ENCODE results near the gene COX8C. TPM values are rescaled to one million over a fixed set of nuclear protein-coding genes. Genes with fewer than 3 reads are reported as not detected.
"Not testable (repeated sequence)": the region's sequence is repeated elsewhere in the genome, so short reads cannot be mapped to it uniquely, and the experiment has no call there.

Gene COX8C
- total RNA-seq, 1 experiment from 2014 or later = not detected

DNA sequence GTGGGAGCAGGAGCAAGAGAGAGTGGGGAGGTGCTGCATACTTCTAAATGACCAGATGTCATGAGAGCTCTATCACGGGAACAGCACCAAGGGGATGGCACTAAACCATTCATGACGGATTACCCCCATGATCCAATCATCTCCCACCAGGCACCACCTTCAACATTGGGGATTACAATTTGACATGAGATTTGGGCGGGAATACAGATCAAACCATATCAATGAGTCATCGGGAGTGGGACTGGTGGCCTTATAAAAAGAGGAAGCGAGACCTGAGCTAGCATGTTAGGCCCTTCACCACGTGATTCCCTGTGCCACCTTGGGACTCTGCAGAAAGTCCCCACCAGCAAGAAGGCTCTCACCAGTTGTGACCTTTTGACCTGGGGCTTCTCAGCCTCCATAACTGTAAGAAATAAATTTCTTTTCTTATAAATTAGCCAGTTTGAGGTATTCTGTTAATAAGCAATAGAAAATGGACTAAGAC is 28.7 kb downstream of the COX8C start:
- intact Hi-C loops (cut with micrococcal nuclease; ENCODE audit: unreplicated experiment) = no loop called here
- BruUV-seq (replicated peaks) = no TSS peak

DNA sequence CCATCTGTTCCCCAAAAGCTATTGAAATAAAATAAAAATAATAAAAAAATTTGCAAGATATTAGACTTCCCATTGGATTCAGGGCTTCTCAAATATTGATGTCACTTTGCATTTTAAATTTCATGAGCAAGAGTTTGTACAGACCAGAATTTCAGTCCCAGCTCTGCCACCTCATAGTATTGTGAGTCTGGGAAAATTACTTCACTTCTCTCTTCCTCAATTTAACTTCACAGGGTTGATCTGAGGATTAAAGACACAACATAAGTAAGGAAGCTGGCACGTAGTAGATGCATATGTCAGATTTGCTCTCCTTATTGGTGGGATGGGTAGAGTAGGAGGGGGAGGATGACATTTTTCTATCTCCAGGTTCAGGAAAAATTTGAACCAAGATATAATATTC is 32.8 kb downstream of the COX8C start:
- intact Hi-C loops (cut with micrococcal nuclease; ENCODE audit: unreplicated experiment) = no loop called here
- Histone ChIP-seq H3K9me3 (ENCODE audit: low read depth, low read length, poor library complexity, severe bottlenecking) (no peaks in the 10 kb centered on the region), H3K4me3 (ENCODE audit: low read depth, low read length, poor library complexity, severe bottlenecking) (no peak overlapping the region), H3K36me3 (ENCODE audit: insufficient read depth, low read length, poor library complexity, severe bottlenecking) (no peaks in the 10 kb centered on the region), H3K27ac (ENCODE audit: low read depth, low read length, poor library complexity, severe bottlenecking) (no peak overlapping the region), H3K4me1 (ENCODE audit: insufficient read depth, low read length, poor library complexity, severe bottlenecking) (no peaks in the 10 kb centered on the region), H3K27me3 (replicated peaks; ENCODE audit: insufficient read depth, low read depth, low read length, poor library complexity) (peaks cover 31% of the 10 kb centered on the region)
- BruUV-seq (replicated peaks) = no TSS peak
- no peak for DNase-seq (ENCODE audit: low spot score)
- CTCF ChIA-PET = no interaction called here
- TF ChIP-seq EZH2 (IDR thresholded peaks at IDR 0.05; ENCODE audit: borderline replicate concordance, low read depth, low read length, poor library complexity, severe bottlenecking) = no peak
- TF ChIP-seq, protein P1, sequence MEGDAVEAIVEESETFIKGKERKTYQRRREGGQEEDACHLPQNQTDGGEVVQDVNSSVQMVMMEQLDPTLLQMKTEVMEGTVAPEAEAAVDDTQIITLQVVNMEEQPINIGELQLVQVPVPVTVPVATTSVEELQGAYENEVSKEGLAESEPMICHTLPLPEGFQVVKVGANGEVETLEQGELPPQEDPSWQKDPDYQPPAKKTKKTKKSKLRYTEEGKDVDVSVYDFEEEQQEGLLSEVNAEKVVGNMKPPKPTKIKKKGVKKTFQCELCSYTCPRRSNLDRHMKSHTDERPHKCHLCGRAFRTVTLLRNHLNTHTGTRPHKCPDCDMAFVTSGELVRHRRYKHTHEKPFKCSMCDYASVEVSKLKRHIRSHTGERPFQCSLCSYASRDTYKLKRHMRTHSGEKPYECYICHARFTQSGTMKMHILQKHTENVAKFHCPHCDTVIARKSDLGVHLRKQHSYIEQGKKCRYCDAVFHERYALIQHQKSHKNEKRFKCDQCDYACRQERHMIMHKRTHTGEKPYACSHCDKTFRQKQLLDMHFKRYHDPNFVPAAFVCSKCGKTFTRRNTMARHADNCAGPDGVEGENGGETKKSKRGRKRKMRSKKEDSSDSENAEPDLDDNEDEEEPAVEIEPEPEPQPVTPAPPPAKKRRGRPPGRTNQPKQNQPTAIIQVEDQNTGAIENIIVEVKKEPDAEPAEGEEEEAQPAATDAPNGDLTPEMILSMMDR (conservative IDR thresholded peaks at IDR 0.05; ENCODE audit: low read depth, low read length) = no peak
- POLR2A ChIA-PET (ENCODE audit: low non-redundant PET) = no interaction called here

More for the DNA sequence above, 28.7 kb downstream of the COX8C start:
- ChIA-PET POLR2A (ENCODE audit: low non-redundant PET) (no interaction called here), CTCF (no interaction called here)
- Histone ChIP-seq H3K27ac (ENCODE audit: low read depth, low read length, poor library complexity, severe bottlenecking) (no peak overlapping the region), H3K4me3 (ENCODE audit: low read depth, low read length, poor library complexity, severe bottlenecking) (no peak overlapping the region), H3K4me1 (ENCODE audit: insufficient read depth, low read length, poor library complexity, severe bottlenecking) (no peaks in the 10 kb centered on the region), H3K36me3 (ENCODE audit: insufficient read depth, low read length, poor library complexity, severe bottlenecking) (no peaks in the 10 kb centered on the region), H3K27me3 (replicated peaks; ENCODE audit: insufficient read depth, low read depth, low read length, poor library complexity) (peaks cover 18% of the 10 kb centered on the region), H3K9me3 (ENCODE audit: low read depth, low read length, poor library complexity, severe bottlenecking) (no peaks in the 10 kb centered on the region)
- TF ChIP-seq, protein P1 (conservative IDR thresholded peaks at IDR 0.05; ENCODE audit: low read depth, low read length) = no peak
- TF ChIP-seq EZH2 (IDR thresholded peaks at IDR 0.05; ENCODE audit: borderline replicate concordance, low read depth, low read length, poor library complexity, severe bottlenecking) = no peak
- no peak for DNase-seq (ENCODE audit: low spot score)

DNA sequence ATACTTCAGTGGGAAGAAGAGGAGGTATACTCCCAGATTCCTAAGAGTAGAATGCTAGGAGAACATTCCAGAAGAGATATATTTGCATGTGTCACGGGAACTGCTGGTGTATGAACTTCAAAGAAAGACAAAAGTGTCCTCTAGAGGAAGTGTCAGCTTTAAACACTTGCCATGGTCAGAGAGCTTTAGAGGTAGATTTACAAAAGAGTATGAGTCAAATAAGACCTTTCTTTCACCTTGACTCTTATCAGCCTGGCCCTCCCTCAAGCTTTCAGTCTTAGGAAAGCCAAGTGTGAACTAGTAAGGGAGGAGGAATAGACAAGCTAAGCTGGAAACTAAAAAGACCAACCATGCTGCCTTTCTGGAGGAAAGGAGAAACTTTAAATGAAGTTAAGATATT is 34.7 kb downstream of the COX8C start:
- no peak overlapping the region for H3K4me3 ChIP-seq (ENCODE audit: low read depth, low read length, poor library complexity, severe bottlenecking)
- H3K36me3 ChIP-seq (ENCODE audit: insufficient read depth, low read length, poor library complexity, severe bottlenecking) = no peaks in the 10 kb centered on the region
- H3K4me1 ChIP-seq (ENCODE audit: insufficient read depth, low read length, poor library complexity, severe bottlenecking) = no peaks in the 10 kb centered on the region
- H3K27ac ChIP-seq (ENCODE audit: low read depth, low read length, poor library complexity, severe bottlenecking) = no peak overlapping the region
- no TSS peak for BruUV-seq (replicated peaks)
- CTCF ChIA-PET = no interaction called here
- POLR2A ChIA-PET (ENCODE audit: low non-redundant PET) = no interaction called here
- DNase-seq (ENCODE audit: low spot score) = no peak
- no peaks in the 10 kb centered on the region for H3K9me3 ChIP-seq (ENCODE audit: low read depth, low read length, poor library complexity, severe bottlenecking)
- intact Hi-C loops (cut with micrococcal nuclease; ENCODE audit: unreplicated experiment) = no loop called here
- peaks cover 31% of the 10 kb centered on the region for H3K27me3 ChIP-seq (replicated peaks; ENCODE audit: insufficient read depth, low read depth, low read length, poor library complexity)
- TF ChIP-seq, protein P1 (conservative IDR thresholded peaks at IDR 0.05; ENCODE audit: low read depth, low read length) = no peak
- TF ChIP-seq EZH2 (IDR thresholded peaks at IDR 0.05; ENCODE audit: borderline replicate concordance, low read depth, low read length, poor library complexity, severe bottlenecking) = no peak

DNA sequence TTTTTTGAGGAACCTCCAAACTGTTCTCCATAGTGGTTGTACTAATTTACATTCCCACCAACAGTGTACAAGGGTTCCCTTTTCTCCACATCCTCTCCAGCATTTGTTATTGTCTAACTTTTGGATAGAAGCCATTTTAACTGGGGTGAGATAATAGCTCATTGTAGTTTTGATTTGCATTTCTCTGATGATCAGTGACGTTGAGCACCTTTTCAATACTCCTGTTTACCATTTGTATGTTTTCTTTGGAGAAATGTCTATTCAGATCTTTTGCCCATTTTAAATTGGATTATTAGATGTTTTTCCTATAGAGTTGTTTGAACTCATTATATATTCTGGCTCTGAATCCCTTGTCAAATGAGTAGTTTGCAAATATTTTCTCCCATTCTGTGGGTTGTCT is 37.3 kb downstream of the COX8C start:
- CTCF ChIA-PET; H3K4me3 ChIP-seq (ENCODE audit: low read depth, low read length, poor library complexity, severe bottlenecking); H3K36me3 ChIP-seq (ENCODE audit: insufficient read depth, low read length, poor library complexity, severe bottlenecking); BruUV-seq (replicated peaks); DNase-seq (ENCODE audit: low spot score); H3K4me1 ChIP-seq (ENCODE audit: insufficient read depth, low read length, poor library complexity, severe bottlenecking); intact Hi-C loops (cut with micrococcal nuclease; ENCODE audit: unreplicated experiment); H3K9me3 ChIP-seq (ENCODE audit: low read depth, low read length, poor library complexity, severe bottlenecking); H3K27ac ChIP-seq (ENCODE audit: low read depth, low read length, poor library complexity, severe bottlenecking); POLR2A ChIA-PET (ENCODE audit: low non-redundant PET): not testable (repeated sequence)
- peaks cover 27% of the 10 kb centered on the region for H3K27me3 ChIP-seq (replicated peaks; ENCODE audit: insufficient read depth, low read depth, low read length, poor library complexity)
